GM12891 (cell line): ENCODE data around the gene ELFN1.

Experiments used
- PAX5 ChIP-seq: IDR thresholded peaks from 2 replicates; pipeline ENCODE4 v1.6.1; 2011; ENCODE audit warnings: low read length, moderate library complexity, mild to moderate bottlenecking; ENCODE audit not compliant: insufficient read depth, severe bottlenecking
- POLR2A ChIP-seq: IDR thresholded peaks from 2 replicates; pipeline ENCODE4 v1.6.1; 2011; ENCODE audit warnings: low read depth, low read length, control low read depth

- TF ChIP-seq POLR2A, result no peak
- no peak for TF ChIP-seq PAX5
Observed at GRCh38 chr7:1675036-1675671, 5.1 kb downstream of the ELFN1 start.
